Mammary epithelial cell (primary cell): Measurements from ENCODE around the gene UBAP2.

ENCODE experiments used
- EZH2 ChIP-seq: IDR thresholded peaks from 2 replicates; pipeline ENCODE4 v1.6.1; 2012; ENCODE audit warnings: low read length, inconsistent platforms, borderline replicate concordance
- TF ChIP-seq, protein P1 (sequence below), 2 donors: IDR thresholded peaks in 1 of 2; conservative IDR thresholded peaks in 1 of 2; 2 replicates each; pipeline ENCODE4 v1.5.1; 2011 to 2012; ENCODE audit warnings: inconsistent platforms in 2 of 2, low read length in 2 of 2, mild to moderate bottlenecking in 2 of 2, control low read depth in 1 of 2, low read depth in 1 of 2; ENCODE audit not compliant: insufficient read depth in 1 of 2; ENCODE audit errors: extremely low read depth in 1 of 2

DNA sequence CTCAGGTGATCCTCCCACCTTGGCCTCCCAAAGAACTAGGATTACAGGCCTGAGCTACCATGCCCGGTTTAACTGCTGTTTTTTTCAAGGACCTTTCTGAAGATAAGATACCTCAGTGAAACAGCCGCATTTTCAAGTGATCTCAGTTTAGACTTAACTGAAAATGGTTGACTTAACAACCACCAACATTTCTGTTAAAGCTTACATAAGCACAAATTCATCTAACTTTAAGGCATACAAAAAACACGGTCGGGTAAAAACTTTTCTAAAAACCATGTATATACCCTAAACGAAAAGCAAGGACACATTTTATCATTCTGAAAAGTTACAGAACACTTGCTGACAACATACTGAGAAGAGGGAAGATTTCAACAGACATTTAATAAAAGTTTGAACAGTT is 22.9 kb downstream of the UBAP2 start:
- TF ChIP-seq, protein P1, sequence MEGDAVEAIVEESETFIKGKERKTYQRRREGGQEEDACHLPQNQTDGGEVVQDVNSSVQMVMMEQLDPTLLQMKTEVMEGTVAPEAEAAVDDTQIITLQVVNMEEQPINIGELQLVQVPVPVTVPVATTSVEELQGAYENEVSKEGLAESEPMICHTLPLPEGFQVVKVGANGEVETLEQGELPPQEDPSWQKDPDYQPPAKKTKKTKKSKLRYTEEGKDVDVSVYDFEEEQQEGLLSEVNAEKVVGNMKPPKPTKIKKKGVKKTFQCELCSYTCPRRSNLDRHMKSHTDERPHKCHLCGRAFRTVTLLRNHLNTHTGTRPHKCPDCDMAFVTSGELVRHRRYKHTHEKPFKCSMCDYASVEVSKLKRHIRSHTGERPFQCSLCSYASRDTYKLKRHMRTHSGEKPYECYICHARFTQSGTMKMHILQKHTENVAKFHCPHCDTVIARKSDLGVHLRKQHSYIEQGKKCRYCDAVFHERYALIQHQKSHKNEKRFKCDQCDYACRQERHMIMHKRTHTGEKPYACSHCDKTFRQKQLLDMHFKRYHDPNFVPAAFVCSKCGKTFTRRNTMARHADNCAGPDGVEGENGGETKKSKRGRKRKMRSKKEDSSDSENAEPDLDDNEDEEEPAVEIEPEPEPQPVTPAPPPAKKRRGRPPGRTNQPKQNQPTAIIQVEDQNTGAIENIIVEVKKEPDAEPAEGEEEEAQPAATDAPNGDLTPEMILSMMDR (conservative IDR thresholded peaks at IDR 0.05 in 1 of 2, IDR thresholded peaks at IDR 0.05 in 1 of 2; ENCODE audit: extremely low read depth in 1 of 2, insufficient read depth in 1 of 2, low read depth in 1 of 2, low read length in 2 of 2), result no peak
- no peak for TF ChIP-seq EZH2
